Measurements from ENCODE around the gene CCL21. TPM values are rescaled to one million over a fixed set of nuclear protein-coding genes. Genes with fewer than 3 reads are reported as not detected.
"Not testable (repeated sequence)": the region's sequence is repeated elsewhere in the genome, so short reads cannot be mapped to it uniquely, and the experiment has no call there.

CCL21 gene, protein sequence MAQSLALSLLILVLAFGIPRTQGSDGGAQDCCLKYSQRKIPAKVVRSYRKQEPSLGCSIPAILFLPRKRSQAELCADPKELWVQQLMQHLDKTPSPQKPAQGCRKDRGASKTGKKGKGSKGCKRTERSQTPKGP
- total RNA-seq (10 to 100 TPM in 7 of 10 donors, 1 to 10 TPM in 3; 1.3 to 31.1 (median 14.7) TPM), polyA plus RNA-seq (10 to 100 TPM; 21.7 to 44.5 TPM)
- long read RNA-seq, donor 1, partial matches to known transcripts: 0 of 1 reads
- long read RNA-seq, donor 1, other reads (novel, unspliced or antisense): 0 of 1 reads
- long read RNA-seq, donor 2, partial matches to known transcripts: 0 of 1 reads
- long read RNA-seq, donor 2, other reads (novel, unspliced or antisense): 0 of 1 reads
- long read RNA-seq, donor 3: 0 reads

GRCh38 chr9:34710023-34710422 is at the start of gene CCL21:
Gene CCL21 (minus strand): TSS chr9:34710136. CDS start chr9:34710066, 70 bp downstream.
- intact Hi-C loops (cut with DNase I): no loop called here
- H3K4me1 ChIP-seq: peaks cover 0 to 27% (median 14%) of the 10 kb centered on the region in 9 donors

DNA sequence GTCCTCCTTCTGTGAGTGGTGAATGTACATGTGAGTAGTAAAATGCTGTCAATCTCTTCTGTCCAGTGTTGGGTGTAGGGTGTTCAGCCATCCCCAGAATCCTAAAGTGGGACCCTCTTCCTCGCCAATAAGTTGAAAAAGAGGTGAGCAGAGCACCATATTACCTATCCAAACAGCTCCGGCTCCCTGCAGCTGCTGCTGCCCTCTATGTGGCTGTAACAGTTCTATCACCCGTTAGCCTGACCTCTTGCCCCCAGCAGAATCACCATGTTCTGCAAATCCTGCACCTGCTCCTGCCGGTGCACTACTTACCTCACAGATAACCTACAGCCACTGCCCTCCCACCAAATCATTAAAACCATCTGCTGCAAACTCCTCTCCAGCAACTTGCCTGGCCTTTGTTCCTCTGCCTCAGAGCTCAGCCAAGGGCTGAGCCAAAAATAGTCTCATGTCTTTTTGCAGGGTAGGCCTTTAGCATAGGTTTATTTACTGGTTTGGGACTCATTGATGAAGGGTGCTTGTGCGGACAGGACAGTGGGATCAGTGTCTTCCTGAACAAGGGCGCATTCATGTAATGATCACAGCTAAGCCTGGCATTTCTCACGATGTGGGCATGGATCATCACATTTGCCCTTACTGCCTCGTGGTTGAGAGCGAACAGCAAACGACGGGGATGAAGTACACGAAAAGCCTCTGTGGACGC is 49.6 kb upstream of the CCL21 start:
- Histone ChIP-seq H3K36me3 (no peaks in the 10 kb centered on the region), H3K4me1 (peaks cover 0 to 5% (median 0%) of the 10 kb centered on the region in 9 donors), H3K27ac (no peak overlapping the region), H3K27me3 (peaks cover 0 to 8% (median 0%) of the 10 kb centered on the region in 7 donors), H3K9me3 (no peaks in the 10 kb centered on the region), H3K4me3 (no peak overlapping the region)
- intact Hi-C loops (cut with DNase I): loop anchor here in 1 of 10 donors (5.0 to 10.0 kb wide), 2 partner anchors 55 to 1818 kb away; no protein-coding TSS in a partner anchor
- ATAC-seq (peak in 4 of 8 donors; percentile 53 to 72 (median 60)), DNase-seq (no peak)
- TF ChIP-seq, protein P1, sequence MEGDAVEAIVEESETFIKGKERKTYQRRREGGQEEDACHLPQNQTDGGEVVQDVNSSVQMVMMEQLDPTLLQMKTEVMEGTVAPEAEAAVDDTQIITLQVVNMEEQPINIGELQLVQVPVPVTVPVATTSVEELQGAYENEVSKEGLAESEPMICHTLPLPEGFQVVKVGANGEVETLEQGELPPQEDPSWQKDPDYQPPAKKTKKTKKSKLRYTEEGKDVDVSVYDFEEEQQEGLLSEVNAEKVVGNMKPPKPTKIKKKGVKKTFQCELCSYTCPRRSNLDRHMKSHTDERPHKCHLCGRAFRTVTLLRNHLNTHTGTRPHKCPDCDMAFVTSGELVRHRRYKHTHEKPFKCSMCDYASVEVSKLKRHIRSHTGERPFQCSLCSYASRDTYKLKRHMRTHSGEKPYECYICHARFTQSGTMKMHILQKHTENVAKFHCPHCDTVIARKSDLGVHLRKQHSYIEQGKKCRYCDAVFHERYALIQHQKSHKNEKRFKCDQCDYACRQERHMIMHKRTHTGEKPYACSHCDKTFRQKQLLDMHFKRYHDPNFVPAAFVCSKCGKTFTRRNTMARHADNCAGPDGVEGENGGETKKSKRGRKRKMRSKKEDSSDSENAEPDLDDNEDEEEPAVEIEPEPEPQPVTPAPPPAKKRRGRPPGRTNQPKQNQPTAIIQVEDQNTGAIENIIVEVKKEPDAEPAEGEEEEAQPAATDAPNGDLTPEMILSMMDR (IDR thresholded peaks at IDR 0.05): no peak
- 76 to 82% methylated on average over 13 of the region's 13 CpGs for WGBS, 2 donors

More at GRCh38 chr9:34710023-34710422, at the start of gene CCL21:
- ATAC-seq: peak; percentile 87 to 96 (median 93)
- no peaks in the 10 kb centered on the region for H3K9me3 ChIP-seq
- H3K36me3 ChIP-seq: no peaks in the 10 kb centered on the region
- TF ChIP-seq, protein P1 (IDR thresholded peaks at IDR 0.05): no peak
- no peak within 1 kb of the TSS for H3K4me3 ChIP-seq
- DNase-seq: peak; percentile 57 to 85
- 8 to 15% methylated on average over 2 of the region's 2 CpGs for WGBS, 2 donors
- H3K27ac ChIP-seq: peak within 1 kb of the TSS in 9 of 10 donors; percentile 47 to 88 (median 77)
- H3K27me3 ChIP-seq: no peaks in the 10 kb centered on the region

DNA sequence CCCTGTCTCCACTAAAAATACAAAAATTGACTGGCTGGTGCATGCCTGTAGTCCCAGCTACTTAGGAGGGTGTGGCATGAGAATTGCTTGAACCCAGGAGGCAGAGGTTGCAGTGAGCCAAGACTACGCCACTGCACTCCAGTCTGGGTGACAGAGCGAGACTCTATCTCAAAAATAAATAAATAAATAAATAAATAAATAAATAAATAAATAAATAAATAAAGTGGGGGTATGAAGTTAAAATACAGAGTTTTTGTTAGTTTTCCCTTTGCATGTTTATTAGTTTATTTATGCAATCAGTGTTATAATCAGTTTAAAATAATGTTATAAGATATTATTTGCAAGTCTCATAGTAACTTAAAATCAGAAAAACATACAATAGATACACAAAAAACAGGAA is 40.4 kb upstream of the CCL21 start:
- H3K4me1 ChIP-seq; DNase-seq; H3K36me3 ChIP-seq; H3K27ac ChIP-seq; intact Hi-C loops (cut with DNase I); H3K4me3 ChIP-seq; H3K9me3 ChIP-seq; ATAC-seq: not testable (repeated sequence)
- WGBS, 2 donors: 50 to 73% methylated on average over 2 of the region's 2 CpGs
- H3K27me3 ChIP-seq: peaks cover 0 to 26% (median 0%) of the 10 kb centered on the region in 7 donors

- peaks cover 0 to 8% (median 0%) of the 10 kb centered on the region in 11 donors for H3K9me3 ChIP-seq
- peaks cover 0 to 15% (median 0%) of the 10 kb centered on the region in 7 donors for H3K27me3 ChIP-seq
- ATAC-seq (no peak), DNase-seq (no peak)
- TF ChIP-seq, protein P1 (IDR thresholded peaks at IDR 0.05): no peak
- no peaks in the 10 kb centered on the region for H3K36me3 ChIP-seq
- no peak overlapping the region for H3K27ac ChIP-seq
- no peak overlapping the region for H3K4me3 ChIP-seq
- H3K4me1 ChIP-seq: peaks cover 0 to 10% (median 0%) of the 10 kb centered on the region in 9 donors
- intact Hi-C loops (cut with DNase I): no loop called here
Observed at GRCh38 chr9:34746526-34746925, 36.6 kb upstream of the CCL21 start.
